Right lobe of liver (tissue), 6 donors: Measurements from ENCODE around the gene NCKAP1. TPM values are rescaled to one million over a fixed set of nuclear protein-coding genes. Genes with fewer than 3 reads are reported as not detected.

Experiments used
- ATAC-seq, 4 donors: fragments of 200-7000 bp; cut with Tn5 transposase; one replicate each; pipeline ENCODE4 v1.9.1; 2020; ENCODE audit warnings: mild to moderate bottlenecking in 4 of 4, moderate library complexity in 4 of 4
- DNase-seq, 3 donors: peaks; one replicate each; pipeline ENCODE4 v3.0.0-alpha.2; 2020
- H3K27ac ChIP-seq, 3 donors: fragments of 200-600 bp; one replicate each; pipeline ENCODE4 v1.8.0; 2022
- H3K27me3 ChIP-seq, 2 donors: fragments of 200-600 bp; one replicate each; pipeline ENCODE4 v1.8.0; 2022
- H3K36me3 ChIP-seq, 4 donors: fragments of 200-600 bp; sonication (generic) in 1 of 4; one replicate each; pipeline versions ENCODE4 v1.5.1 to v1.8.0; 2017 to 2022; ENCODE audit warnings: control low read depth in 1 of 4
- H3K4me1 ChIP-seq, 4 donors: fragments of 200-600 bp; sonication (generic) in 1 of 4; one replicate each; pipeline versions ENCODE4 v1.5.1 to v1.8.0; 2017 to 2022; ENCODE audit warnings: control low read depth in 1 of 4
- H3K4me3 ChIP-seq, 3 donors: fragments of 200-600 bp; one replicate each; pipeline ENCODE4 v1.8.0; 2022
- H3K9me3 ChIP-seq, 4 donors: fragments of 200-600 bp; sonication (generic) in 1 of 4; one replicate each; pipeline versions ENCODE4 v1.5.1 to v1.8.0; 2017 to 2022; ENCODE audit warnings: control low read depth in 1 of 4
- POLR2A ChIP-seq: fragments of 450-650 bp; IDR thresholded peaks from one replicate; pipeline ENCODE4 v1.6.1; 2017; ENCODE audit warnings: antibody characterized with exemption, mild to moderate bottlenecking
- WGBS: methylation state at CpG from one replicate; pipeline ENCODE4 v1.1.6; 2018; ENCODE audit warnings: low coverage, low lambda C conversion rate; ENCODE audit not compliant: insufficient coverage; ENCODE audit errors: missing lambda C conversion rate; 5-methylcytosine and 5-hydroxymethylcytosine counted together
- intact Hi-C, 2 donors: fragments of 100-400 bp; cut with DNase I; formaldehyde crosslinking; loops; one replicate each; pipeline versions ENCODE4 v1.11.2 to v1.14.1; 2022
- total RNA-seq, 6 experiments: library from RNA; depleted of rRNA in 2 of 6; stranded (reverse); fragments of >200 nt in 2 of 6; fragmentation: NEBNext Ultra II Directional in 3 of 6; extraction: Animal tissue kit (Norgen Biotek cat#: 25700) in 3 of 6; gene quantifications; one replicate each; pipeline versions ENCODE4 v1.1.0 to v1.2.4, GENCODE V29; 2016 to 2023
- TF ChIP-seq, protein P1 (sequence below), 4 donors: fragments of 200-600 bp in 3 of 4; fragments of 450-650 bp in 1 of 4; IDR thresholded peaks; one replicate each; pipeline versions ENCODE4 v1.5.1 to v1.8.0; 2016 to 2022; ENCODE audit warnings: antibody characterized with exemption in 4 of 4, mild to moderate bottlenecking in 2 of 4
- donor health status: DM: no; HTN: yes; CAD: no.
- donor health status: DM: no; HTN: no; CAD: no.
- donor health status: DM: no; HTN: no; CAD: no.
- donor health status: DM: no; HTN: yes; CAD: no.
- donor health status: DM: no; HTN: yes; CAD: no.

NCKAP1 gene
- total RNA-seq, 6 experiments from 2014 or later, result 31.9 to 50.3 (median 43.3) TPM

GRCh38 chr2:182912518-182912915 lies 125.7 kb downstream of the NCKAP1 start:
- TF ChIP-seq, protein P1, sequence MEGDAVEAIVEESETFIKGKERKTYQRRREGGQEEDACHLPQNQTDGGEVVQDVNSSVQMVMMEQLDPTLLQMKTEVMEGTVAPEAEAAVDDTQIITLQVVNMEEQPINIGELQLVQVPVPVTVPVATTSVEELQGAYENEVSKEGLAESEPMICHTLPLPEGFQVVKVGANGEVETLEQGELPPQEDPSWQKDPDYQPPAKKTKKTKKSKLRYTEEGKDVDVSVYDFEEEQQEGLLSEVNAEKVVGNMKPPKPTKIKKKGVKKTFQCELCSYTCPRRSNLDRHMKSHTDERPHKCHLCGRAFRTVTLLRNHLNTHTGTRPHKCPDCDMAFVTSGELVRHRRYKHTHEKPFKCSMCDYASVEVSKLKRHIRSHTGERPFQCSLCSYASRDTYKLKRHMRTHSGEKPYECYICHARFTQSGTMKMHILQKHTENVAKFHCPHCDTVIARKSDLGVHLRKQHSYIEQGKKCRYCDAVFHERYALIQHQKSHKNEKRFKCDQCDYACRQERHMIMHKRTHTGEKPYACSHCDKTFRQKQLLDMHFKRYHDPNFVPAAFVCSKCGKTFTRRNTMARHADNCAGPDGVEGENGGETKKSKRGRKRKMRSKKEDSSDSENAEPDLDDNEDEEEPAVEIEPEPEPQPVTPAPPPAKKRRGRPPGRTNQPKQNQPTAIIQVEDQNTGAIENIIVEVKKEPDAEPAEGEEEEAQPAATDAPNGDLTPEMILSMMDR (IDR thresholded peaks at IDR 0.05), result no peak
- no peak for TF ChIP-seq POLR2A
- Histone ChIP-seq H3K9me3 (no peaks in the 10 kb centered on the region), H3K4me1 (peaks cover 0 to 29% (median 3%) of the 10 kb centered on the region in 4 donors), H3K36me3 (no peaks in the 10 kb centered on the region), H3K4me3 (no peak overlapping the region), H3K27ac (peak overlapping the region in 2 of 3 donors; percentile 57 to 72), H3K27me3 (no peaks in the 10 kb centered on the region)
- intact Hi-C loops, result no loop called here
- 51% methylated on average over 3 of the region's 3 CpGs for WGBS
- ATAC-seq, result no peak
- no peak for DNase-seq

DNA sequence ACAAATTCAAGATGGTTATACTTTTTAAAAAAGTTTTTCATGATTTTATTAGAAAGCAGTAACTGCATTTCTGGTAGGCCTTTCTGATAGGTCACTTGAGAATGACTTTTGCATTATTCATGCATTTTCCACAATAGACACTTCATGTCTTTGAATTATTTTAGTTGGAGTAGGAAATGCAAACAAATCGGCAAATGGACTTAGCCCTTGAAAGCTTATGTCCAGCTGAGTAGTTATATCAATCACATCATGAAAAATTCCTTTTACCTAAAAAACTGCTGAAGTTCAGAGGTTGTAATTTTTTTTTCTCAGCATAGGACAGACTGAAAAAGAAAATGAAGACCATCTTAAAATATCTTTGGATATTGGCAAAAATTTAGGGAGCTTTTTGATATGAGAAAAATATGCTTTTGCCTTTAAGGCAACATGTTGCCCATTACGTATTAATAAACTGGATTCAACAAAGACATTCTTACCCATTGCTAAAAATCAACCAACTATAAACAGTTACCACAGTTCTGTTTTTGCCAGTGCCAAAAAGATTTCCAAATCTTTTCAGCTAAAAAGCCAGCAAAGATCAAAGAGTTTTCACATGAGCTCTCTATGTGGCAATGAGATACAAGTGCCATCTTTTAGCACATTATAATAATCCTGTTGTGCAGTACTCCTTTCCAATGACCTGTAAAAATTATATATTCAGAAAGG lies 126.3 kb downstream of the NCKAP1 start:
- H3K4me1 ChIP-seq, result peaks cover 0 to 29% (median 3%) of the 10 kb centered on the region in 4 donors
- TF ChIP-seq, protein P1 (IDR thresholded peaks at IDR 0.05), result no peak
- TF ChIP-seq POLR2A, result no peak
- DNase-seq, result no peak
- H3K27me3 ChIP-seq, result no peaks in the 10 kb centered on the region
- whole genome bisulfite sequencing, result 20% methylated on average over 2 of the region's 2 CpGs
- ATAC-seq, result peak; percentile 39 to 74 (median 44)
- intact Hi-C loops, result no loop called here
- no peaks in the 10 kb centered on the region for H3K9me3 ChIP-seq
- no peak overlapping the region for H3K4me3 ChIP-seq
- H3K27ac ChIP-seq, result peak overlapping the region in 2 of 3 donors; percentile 57 to 72
- no peaks in the 10 kb centered on the region for H3K36me3 ChIP-seq

DNA sequence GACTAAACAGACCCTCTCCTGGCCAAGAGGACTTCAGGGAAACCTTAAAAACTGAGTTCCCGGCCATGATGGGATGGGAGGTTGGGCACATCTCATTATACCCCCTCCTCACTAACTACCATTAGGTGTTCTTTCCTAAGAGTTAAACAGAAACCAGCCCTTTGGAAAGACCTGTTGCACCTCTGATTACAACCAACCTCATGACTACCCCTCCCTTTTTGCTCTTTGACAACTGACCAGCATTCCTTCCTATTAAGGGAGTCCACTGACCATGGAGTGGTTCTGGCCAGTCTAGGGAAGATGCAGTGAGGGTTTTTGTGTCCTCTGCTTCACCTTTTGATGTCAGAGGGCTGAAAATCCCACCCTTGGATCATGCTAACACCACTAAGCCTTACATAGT lies 127.3 kb downstream of the NCKAP1 start:
- Histone ChIP-seq H3K9me3 (no peaks in the 10 kb centered on the region), H3K27ac (peak overlapping the region in 1 of 3 donors; percentile 72), H3K4me1 (peaks cover 0 to 24% (median 3%) of the 10 kb centered on the region in 4 donors), H3K4me3 (no peak overlapping the region), H3K36me3 (no peaks in the 10 kb centered on the region), H3K27me3 (no peaks in the 10 kb centered on the region)
- 100% methylated on average over 1 of the region's 1 CpG for WGBS
- ATAC-seq (peak in 1 of 4 donors; percentile 39), DNase-seq (no peak)
- intact Hi-C loops, result no loop called here
- no peak for TF ChIP-seq POLR2A
- TF ChIP-seq, protein P1 (IDR thresholded peaks at IDR 0.05), result no peak

DNA sequence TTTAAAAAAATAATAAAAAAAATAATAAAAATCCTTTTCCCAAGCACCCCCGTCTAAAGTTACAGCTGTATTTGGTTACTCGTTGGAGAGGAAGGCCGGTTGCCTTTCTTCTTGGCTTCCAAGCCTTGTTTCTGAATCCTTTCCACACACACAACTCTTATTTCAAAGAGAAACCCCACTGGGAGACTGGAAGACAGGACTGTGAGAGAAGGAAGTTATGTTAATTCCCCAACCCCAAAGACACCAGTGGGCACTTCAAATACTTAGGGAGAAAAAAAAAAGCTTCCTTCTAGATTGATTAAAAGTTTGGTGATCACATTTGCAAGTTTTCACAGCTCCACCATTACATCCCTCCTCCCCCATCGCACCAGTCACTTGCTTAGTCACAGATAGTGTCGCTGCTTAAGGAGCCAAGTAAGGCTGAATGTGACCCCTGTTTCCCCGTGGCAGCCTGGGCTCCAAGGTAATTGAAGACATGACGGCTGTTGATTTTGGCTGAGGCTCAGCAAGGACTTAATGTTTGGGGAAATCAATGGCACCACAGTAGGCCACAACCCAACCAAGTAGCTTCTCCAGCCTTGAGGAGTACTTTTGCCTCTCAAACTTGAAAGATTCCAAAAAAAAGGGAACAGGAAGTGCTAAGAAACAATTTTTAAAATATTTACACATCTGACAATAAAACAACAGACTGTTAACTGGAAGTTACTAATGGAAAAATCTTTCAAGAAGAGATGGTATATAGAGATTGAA lies 131.0 kb downstream of the NCKAP1 start:
- H3K9me3 ChIP-seq, result no peaks in the 10 kb centered on the region
- TF ChIP-seq POLR2A, result no peak
- TF ChIP-seq, protein P1 (IDR thresholded peaks at IDR 0.05), result no peak
- intact Hi-C loops, result no loop called here
- 82% methylated on average over 7 of the region's 7 CpGs for whole genome bisulfite sequencing
- no peak overlapping the region for H3K4me3 ChIP-seq
- H3K27me3 ChIP-seq, result no peaks in the 10 kb centered on the region
- ATAC-seq (no peak), DNase-seq (no peak)
- no peak overlapping the region for H3K27ac ChIP-seq
- no peaks in the 10 kb centered on the region for H3K36me3 ChIP-seq
- peaks cover 0 to 11% (median 3%) of the 10 kb centered on the region in 4 donors for H3K4me1 ChIP-seq
